IMR-90 (cell line): ENCODE data around the gene ITPK1.

Source experiments
- CHD1 ChIP-seq: IDR thresholded peaks from 2 replicates; pipeline ENCODE4 v1.6.1; 2012; ENCODE audit warnings: low read depth, low read length, improper control_type of control experiment
- MAFK ChIP-seq: IDR thresholded peaks from 2 replicates; pipeline ENCODE4 v1.6.1; 2012; ENCODE audit warnings: low read depth, low read length, improper control_type of control experiment
- POLR2A ChIP-seq: IDR thresholded peaks from 2 replicates; pipeline ENCODE4 v1.6.1; 2012; ENCODE audit warnings: mild to moderate bottlenecking, low read depth, low read length
- RFX5 ChIP-seq: IDR thresholded peaks from 2 replicates; pipeline ENCODE4 v1.8.0; 2012; ENCODE audit warnings: low read depth, mild to moderate bottlenecking, low read length, moderate library complexity
- SMC3 ChIP-seq: fragments of 150-350 bp; IDR thresholded peaks from 2 replicates; pipeline ENCODE4 v1.6.1; 2016; ENCODE audit warnings: low read depth, mild to moderate bottlenecking, antibody characterized with exemption, low read length, moderate library complexity
- TF ChIP-seq, protein P1 (sequence below): fragments of 150-350 bp; IDR thresholded peaks from 2 replicates; pipeline ENCODE4 v1.6.1; 2016; ENCODE audit warnings: low read depth, mild to moderate bottlenecking, low read length, moderate library complexity, borderline replicate concordance
- TF ChIP-seq, protein P2 (sequence below): conservative IDR thresholded peaks from 2 replicates; pipeline ENCODE4 v1.5.1; 2012; ENCODE audit warnings: mild to moderate bottlenecking, low read depth, low read length, improper control_type of control experiment

DNA sequence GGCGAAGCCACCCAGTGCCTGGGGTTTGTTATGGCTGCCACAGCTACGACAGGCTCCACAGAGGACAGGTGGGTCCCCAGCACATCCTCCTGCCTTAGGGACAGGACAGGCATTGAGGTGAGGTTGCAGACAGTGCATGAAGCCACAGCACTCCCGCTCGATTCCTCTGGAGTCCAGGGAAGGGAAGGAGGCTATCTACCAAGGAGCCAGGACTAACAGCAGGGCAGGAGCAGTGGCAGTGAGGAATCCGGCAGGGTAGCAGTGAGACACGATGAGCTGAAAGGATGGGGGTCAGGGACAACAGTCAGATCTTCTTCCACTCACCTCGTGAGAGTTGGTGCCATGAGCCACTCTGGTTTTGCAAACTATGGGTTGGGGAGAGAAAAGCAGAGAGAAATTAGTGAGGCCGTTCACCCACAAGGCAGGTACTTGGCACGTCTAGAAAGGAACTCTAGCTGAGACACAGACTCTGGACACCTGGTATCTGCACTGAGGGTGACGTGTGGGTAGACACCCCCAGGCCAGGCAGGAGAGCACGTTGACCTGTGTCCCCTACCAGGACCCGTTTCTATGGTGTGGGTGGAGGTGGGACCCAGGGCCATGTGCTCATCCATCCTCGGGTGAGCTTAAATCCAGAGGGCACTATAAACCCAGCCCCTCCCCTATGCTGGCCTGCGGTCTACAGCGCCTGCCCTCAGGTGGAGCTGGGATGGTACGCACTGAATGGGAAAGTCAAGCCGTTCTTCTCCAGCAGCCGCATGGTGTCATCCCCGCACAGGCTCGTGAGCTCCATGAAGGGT, 153.5 kb downstream of the ITPK1 start:
- TF ChIP-seq RFX5 (no peak), POLR2A (no peak), CHD1 (no peak), SMC3 (no peak), MAFK (no peak)
- TF ChIP-seq, protein P1, sequence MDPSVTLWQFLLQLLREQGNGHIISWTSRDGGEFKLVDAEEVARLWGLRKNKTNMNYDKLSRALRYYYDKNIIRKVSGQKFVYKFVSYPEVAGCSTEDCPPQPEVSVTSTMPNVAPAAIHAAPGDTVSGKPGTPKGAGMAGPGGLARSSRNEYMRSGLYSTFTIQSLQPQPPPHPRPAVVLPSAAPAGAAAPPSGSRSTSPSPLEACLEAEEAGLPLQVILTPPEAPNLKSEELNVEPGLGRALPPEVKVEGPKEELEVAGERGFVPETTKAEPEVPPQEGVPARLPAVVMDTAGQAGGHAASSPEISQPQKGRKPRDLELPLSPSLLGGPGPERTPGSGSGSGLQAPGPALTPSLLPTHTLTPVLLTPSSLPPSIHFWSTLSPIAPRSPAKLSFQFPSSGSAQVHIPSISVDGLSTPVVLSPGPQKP = no peak
- TF ChIP-seq, protein P2, sequence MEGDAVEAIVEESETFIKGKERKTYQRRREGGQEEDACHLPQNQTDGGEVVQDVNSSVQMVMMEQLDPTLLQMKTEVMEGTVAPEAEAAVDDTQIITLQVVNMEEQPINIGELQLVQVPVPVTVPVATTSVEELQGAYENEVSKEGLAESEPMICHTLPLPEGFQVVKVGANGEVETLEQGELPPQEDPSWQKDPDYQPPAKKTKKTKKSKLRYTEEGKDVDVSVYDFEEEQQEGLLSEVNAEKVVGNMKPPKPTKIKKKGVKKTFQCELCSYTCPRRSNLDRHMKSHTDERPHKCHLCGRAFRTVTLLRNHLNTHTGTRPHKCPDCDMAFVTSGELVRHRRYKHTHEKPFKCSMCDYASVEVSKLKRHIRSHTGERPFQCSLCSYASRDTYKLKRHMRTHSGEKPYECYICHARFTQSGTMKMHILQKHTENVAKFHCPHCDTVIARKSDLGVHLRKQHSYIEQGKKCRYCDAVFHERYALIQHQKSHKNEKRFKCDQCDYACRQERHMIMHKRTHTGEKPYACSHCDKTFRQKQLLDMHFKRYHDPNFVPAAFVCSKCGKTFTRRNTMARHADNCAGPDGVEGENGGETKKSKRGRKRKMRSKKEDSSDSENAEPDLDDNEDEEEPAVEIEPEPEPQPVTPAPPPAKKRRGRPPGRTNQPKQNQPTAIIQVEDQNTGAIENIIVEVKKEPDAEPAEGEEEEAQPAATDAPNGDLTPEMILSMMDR = no peak
